Vagina (tissue), 2 donors: ENCODE results near the gene SNCG.

Experiments used
- POLR2A ChIP-seq, 2 donors: fragments of 450-650 bp; IDR thresholded peaks; one replicate each; pipeline ENCODE4 v1.6.1; 2017; ENCODE audit warnings: antibody characterized with exemption in 2 of 2, mild to moderate bottlenecking in 2 of 2, moderate library complexity in 2 of 2
- TF ChIP-seq, protein P1 (sequence below), 3 experiments: fragments of 450-650 bp in 2 of 3; fragments of 200-600 bp in 1 of 3; sonication (generic) in 1 of 3; IDR thresholded peaks; one replicate each; pipeline ENCODE4 v1.5.1; 2017 to 2019; ENCODE audit warnings: antibody characterized with exemption in 3 of 3, mild to moderate bottlenecking in 2 of 3, moderate library complexity in 2 of 3

DNA sequence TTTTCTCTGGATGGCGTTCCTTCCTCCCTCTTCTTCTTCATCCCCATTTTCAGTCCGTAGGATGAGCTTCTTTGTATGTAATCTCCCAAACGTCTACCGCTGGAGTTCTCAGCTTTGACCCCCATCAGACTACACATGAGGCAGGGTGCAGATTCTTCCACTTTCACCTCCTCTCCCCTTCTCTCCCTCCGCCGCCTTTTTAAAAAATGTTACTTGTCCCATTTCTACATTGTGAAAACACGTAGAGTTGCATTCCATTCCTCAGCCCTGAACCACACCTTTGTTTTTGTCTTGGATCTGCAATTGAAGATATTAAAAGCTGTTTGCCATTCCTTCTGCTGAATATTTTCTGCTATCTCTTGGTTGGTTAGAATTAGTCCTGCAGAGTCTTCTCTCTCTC lies 16.1 kb downstream of the SNCG start:
- TF ChIP-seq, protein P1, sequence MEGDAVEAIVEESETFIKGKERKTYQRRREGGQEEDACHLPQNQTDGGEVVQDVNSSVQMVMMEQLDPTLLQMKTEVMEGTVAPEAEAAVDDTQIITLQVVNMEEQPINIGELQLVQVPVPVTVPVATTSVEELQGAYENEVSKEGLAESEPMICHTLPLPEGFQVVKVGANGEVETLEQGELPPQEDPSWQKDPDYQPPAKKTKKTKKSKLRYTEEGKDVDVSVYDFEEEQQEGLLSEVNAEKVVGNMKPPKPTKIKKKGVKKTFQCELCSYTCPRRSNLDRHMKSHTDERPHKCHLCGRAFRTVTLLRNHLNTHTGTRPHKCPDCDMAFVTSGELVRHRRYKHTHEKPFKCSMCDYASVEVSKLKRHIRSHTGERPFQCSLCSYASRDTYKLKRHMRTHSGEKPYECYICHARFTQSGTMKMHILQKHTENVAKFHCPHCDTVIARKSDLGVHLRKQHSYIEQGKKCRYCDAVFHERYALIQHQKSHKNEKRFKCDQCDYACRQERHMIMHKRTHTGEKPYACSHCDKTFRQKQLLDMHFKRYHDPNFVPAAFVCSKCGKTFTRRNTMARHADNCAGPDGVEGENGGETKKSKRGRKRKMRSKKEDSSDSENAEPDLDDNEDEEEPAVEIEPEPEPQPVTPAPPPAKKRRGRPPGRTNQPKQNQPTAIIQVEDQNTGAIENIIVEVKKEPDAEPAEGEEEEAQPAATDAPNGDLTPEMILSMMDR (IDR thresholded peaks at IDR 0.05): no peak
- no peak for TF ChIP-seq POLR2A (IDR thresholded peaks at IDR 0.05)
